ENCODE results near the gene OTUD1. TPM values are rescaled to one million over a fixed set of nuclear protein-coding genes. Genes with fewer than 3 reads are reported as not detected.

OTUD1 gene
- polyA plus RNA-seq, 2 of the 4 experiments (the other 2 are of a cell fraction) = 2.3 to 2.4 TPM

DNA sequence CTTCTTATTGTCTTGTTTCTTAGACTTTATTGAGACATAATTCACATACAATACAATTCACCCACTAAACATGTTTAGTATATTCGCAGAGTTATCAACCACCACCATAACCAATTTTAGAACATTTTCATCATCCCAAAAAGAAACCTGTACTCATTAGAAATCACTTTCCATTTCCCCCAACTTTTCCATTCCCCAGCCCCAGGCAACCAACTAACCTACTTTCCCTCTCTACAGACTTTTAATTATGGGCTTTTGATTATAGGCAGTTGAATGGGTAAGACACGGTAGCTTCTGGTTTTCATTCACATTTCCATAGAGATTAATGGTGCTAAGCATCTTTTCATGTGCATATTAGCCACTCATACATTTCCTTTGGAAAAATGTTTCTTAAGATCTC is 24.2 kb upstream of the OTUD1 start:
- H3K4me1 ChIP-seq = 0 out of 3 replicates have a peak, but pooled peaks cover 6% of the 10 kb centered on the region
- 60% methylated on average over 2 of the region's 2 CpGs for WGBS (ENCODE audit: missing lambda C conversion rate)
- no peak overlapping the region for H3K27ac ChIP-seq
- ChIA-PET CTCF (no interaction called here), POLR2A (no interaction called here)
- no peak for DNase-seq (ENCODE audit: low read depth in 1 of 2, low spot score in 1 of 2)
- no peak overlapping the region for H3K4me3 ChIP-seq
- ATAC-seq = no peak
- no peak overlapping the region for H3K4me2 ChIP-seq
- H3K9me3 ChIP-seq = no peaks in the 10 kb centered on the region
- TF ChIP-seq MAZ (IDR thresholded peaks at IDR 0.05; ENCODE audit: borderline replicate concordance, low read depth, low read length) (no peak), BCL3 (IDR thresholded peaks at IDR 0.05) (no peak), TP53 (CRISPR knock-in tag; IDR thresholded peaks at IDR 0.05) (no peak), ATOH8 (CRISPR knock-in tag; IDR thresholded peaks at IDR 0.05; ENCODE audit: low read depth) (no peak), MAX (IDR thresholded peaks at IDR 0.05) (no peak), MAFK (IDR thresholded peaks at IDR 0.05; ENCODE audit: partially characterized antibody) (no peak), RNF2 (IDR thresholded peaks at IDR 0.05; ENCODE audit: borderline replicate concordance, low read depth) (no peak), EHMT2 (IDR thresholded peaks at IDR 0.05; ENCODE audit: low read depth) (no peak), FOSL2 (IDR thresholded peaks at IDR 0.05) (no peak), FOSL2 (CRISPR knock-in tag; IDR thresholded peaks at IDR 0.05) (no peak)
- TF ChIP-seq, protein P1, sequence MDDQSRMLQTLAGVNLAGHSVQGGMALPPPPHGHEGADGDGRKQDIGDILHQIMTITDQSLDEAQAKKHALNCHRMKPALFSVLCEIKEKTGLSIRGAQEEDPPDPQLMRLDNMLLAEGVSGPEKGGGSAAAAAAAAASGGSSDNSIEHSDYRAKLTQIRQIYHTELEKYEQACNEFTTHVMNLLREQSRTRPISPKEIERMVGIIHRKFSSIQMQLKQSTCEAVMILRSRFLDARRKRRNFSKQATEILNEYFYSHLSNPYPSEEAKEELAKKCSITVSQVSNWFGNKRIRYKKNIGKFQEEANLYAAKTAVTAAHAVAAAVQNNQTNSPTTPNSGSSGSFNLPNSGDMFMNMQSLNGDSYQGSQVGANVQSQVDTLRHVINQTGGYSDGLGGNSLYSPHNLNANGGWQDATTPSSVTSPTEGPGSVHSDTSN (IDR thresholded peaks at IDR 0.05) = no peak
- FAIRE-seq = no peak

- ATAC-seq (no peak), DNase-seq (ENCODE audit: low read depth in 1 of 2, low spot score in 1 of 2) (no peak), FAIRE-seq (no peak)
- ChIA-PET CTCF (no interaction called here), POLR2A (no interaction called here)
- Histone ChIP-seq H3K27ac (no peak overlapping the region), H3K4me3 (no peak overlapping the region), H3K4me1 (0 out of 3 replicates have a peak, but pooled peaks cover 2% of the 10 kb centered on the region), H3K9me3 (no peaks in the 10 kb centered on the region), H3K4me2 (no peak overlapping the region)
- 25% methylated on average over 1 of the region's 1 CpG for WGBS (ENCODE audit: missing lambda C conversion rate)
- TF ChIP-seq HOXB5 (CRISPR knock-in tag; IDR thresholded peaks at IDR 0.05) = no peak
- TF ChIP-seq ZFP36 (IDR thresholded peaks at IDR 0.05; ENCODE audit: borderline replicate concordance, partially characterized antibody) = no peak
- no peak for TF ChIP-seq RFX5 (IDR thresholded peaks at IDR 0.05)
- no peak for TF ChIP-seq MAX (IDR thresholded peaks at IDR 0.05)
- no peak for TF ChIP-seq GATA3 (IDR thresholded peaks at IDR 0.05; ENCODE audit: borderline replicate concordance)
- no peak for TF ChIP-seq RNF2 (IDR thresholded peaks at IDR 0.05; ENCODE audit: borderline replicate concordance, low read depth)
These were observed 21.6 kb upstream of the OTUD1 start for GRCh38 chr10:23417254-23417653.

DNA sequence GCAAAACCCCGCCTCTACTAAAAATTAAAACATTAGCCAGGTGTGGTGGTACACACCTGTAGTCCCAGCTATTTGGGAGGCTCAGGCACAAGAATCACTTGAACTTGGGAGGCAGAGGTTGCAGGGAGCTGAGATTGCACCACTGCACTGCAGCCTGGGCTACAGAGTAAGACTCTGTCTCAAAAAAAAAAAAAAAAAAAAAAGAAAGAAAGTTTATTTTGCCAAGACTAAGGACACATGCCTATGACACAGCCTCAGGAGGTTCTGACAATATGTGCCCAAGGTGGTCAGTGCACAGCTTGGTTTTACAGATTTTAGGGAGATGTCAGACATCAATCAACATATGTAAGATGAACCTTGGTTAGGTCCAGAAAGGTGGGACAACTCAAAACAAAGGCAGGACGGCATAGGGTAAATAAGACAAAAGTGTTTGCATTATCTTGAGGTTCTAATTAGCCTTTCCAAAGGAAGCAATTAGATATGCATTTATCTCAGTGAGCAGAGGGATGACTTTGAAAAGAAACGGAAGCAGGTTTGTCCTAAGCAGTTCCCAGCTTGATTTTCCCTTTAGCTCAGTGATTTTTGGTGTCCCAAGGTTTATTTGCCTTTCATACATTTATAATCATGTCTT is 20.7 kb upstream of the OTUD1 start:
- Histone ChIP-seq H3K4me1 (no peaks in the 10 kb centered on the region), H3K4me3 (no peak overlapping the region), H3K4me2 (no peak overlapping the region), H3K27ac (no peak overlapping the region), H3K9me3 (no peaks in the 10 kb centered on the region)
- DNase-seq (ENCODE audit: low read depth in 1 of 2, low spot score in 1 of 2) (no peak), FAIRE-seq (no peak), ATAC-seq (no peak)
- TF ChIP-seq MAZ (IDR thresholded peaks at IDR 0.05; ENCODE audit: borderline replicate concordance, low read depth, low read length) (no peak), CHD2 (IDR thresholded peaks at IDR 0.05; ENCODE audit: low read length, partially characterized antibody) (no peak), ZC3H11A (IDR thresholded peaks at IDR 0.05) (no peak), POLR2AphosphoS2 (conservative IDR thresholded peaks at IDR 0.05; ENCODE audit: low read length) (no peak), JUNB (IDR thresholded peaks at IDR 0.05) (no peak), MAFK (IDR thresholded peaks at IDR 0.05; ENCODE audit: partially characterized antibody) (no peak), HOXB5 (CRISPR knock-in tag; IDR thresholded peaks at IDR 0.05) (no peak), BHLHE40 (IDR thresholded peaks at IDR 0.05; ENCODE audit: low read depth, low read length) (no peak), SMC3 (IDR thresholded peaks at IDR 0.05) (no peak), NFE2L2 (conservative IDR thresholded peaks at IDR 0.05; ENCODE audit: low read length) (no peak), FOSB (CRISPR knock-in tag; IDR thresholded peaks at IDR 0.05) (no peak), KDM1A (IDR thresholded peaks at IDR 0.05; ENCODE audit: low read depth) (no peak), GATA3 (IDR thresholded peaks at IDR 0.05; ENCODE audit: borderline replicate concordance) (no peak), NR3C1 (IDR thresholded peaks at IDR 0.05) (no peak), FOSL2 (IDR thresholded peaks at IDR 0.05) (no peak), FOSL2 (CRISPR knock-in tag; IDR thresholded peaks at IDR 0.05) (no peak), ZFP36 (IDR thresholded peaks at IDR 0.05; ENCODE audit: borderline replicate concordance, partially characterized antibody) (no peak), TFCP2L1 (CRISPR knock-in tag; IDR thresholded peaks at IDR 0.05) (no peak), RNF2 (IDR thresholded peaks at IDR 0.05; ENCODE audit: borderline replicate concordance, low read depth) (no peak)
- TF ChIP-seq, protein P2, sequence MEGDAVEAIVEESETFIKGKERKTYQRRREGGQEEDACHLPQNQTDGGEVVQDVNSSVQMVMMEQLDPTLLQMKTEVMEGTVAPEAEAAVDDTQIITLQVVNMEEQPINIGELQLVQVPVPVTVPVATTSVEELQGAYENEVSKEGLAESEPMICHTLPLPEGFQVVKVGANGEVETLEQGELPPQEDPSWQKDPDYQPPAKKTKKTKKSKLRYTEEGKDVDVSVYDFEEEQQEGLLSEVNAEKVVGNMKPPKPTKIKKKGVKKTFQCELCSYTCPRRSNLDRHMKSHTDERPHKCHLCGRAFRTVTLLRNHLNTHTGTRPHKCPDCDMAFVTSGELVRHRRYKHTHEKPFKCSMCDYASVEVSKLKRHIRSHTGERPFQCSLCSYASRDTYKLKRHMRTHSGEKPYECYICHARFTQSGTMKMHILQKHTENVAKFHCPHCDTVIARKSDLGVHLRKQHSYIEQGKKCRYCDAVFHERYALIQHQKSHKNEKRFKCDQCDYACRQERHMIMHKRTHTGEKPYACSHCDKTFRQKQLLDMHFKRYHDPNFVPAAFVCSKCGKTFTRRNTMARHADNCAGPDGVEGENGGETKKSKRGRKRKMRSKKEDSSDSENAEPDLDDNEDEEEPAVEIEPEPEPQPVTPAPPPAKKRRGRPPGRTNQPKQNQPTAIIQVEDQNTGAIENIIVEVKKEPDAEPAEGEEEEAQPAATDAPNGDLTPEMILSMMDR (IDR thresholded peaks at IDR 0.05) = no peak
- ChIA-PET CTCF (interaction anchor here (1.3 kb wide), 1 partner anchor 17 kb away, joined by 3 read pairs; no protein-coding TSS in a partner anchor), POLR2A (no interaction called here)
- WGBS (ENCODE audit: missing lambda C conversion rate) = 67% methylated on average over 3 of the region's 3 CpGs
